ENCODE data around the gene SEMA6D. TPM values are rescaled to one million over a fixed set of nuclear protein-coding genes. Genes with fewer than 3 reads are reported as not detected.

Gene SEMA6D
- total RNA-seq, 1 experiment from 2014 or later: 0.03 TPM

DNA sequence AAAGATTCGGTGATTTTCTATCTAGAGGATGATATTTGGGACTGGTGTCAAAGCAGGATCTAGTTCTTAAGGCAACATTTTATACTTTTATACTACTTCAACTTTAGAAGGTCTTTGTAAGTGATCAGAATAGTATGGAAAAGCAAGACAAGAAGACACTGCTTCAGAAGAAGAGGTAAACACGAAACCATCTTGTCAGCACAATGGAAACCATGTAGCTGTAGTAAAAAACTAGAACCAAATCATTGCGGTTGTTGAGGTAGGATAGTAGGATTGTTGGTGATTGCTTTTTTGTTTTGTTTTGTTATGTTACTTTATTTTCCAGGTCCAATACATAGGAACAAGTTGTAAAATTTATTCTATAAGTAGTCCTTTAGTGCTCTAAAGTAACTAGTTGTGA, 40.0 kb downstream of the SEMA6D start:
- TF ChIP-seq, protein P1, sequence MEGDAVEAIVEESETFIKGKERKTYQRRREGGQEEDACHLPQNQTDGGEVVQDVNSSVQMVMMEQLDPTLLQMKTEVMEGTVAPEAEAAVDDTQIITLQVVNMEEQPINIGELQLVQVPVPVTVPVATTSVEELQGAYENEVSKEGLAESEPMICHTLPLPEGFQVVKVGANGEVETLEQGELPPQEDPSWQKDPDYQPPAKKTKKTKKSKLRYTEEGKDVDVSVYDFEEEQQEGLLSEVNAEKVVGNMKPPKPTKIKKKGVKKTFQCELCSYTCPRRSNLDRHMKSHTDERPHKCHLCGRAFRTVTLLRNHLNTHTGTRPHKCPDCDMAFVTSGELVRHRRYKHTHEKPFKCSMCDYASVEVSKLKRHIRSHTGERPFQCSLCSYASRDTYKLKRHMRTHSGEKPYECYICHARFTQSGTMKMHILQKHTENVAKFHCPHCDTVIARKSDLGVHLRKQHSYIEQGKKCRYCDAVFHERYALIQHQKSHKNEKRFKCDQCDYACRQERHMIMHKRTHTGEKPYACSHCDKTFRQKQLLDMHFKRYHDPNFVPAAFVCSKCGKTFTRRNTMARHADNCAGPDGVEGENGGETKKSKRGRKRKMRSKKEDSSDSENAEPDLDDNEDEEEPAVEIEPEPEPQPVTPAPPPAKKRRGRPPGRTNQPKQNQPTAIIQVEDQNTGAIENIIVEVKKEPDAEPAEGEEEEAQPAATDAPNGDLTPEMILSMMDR (IDR thresholded peaks at IDR 0.05): no peak
- TF ChIP-seq SIN3A (IDR thresholded peaks at IDR 0.05; ENCODE audit: borderline replicate concordance, insufficient read depth, low read depth, low read length) (no peak), TCF7L2 (IDR thresholded peaks at IDR 0.05; ENCODE audit: low read depth, low read length) (no peak)
- TF ChIP-seq, protein P2, sequence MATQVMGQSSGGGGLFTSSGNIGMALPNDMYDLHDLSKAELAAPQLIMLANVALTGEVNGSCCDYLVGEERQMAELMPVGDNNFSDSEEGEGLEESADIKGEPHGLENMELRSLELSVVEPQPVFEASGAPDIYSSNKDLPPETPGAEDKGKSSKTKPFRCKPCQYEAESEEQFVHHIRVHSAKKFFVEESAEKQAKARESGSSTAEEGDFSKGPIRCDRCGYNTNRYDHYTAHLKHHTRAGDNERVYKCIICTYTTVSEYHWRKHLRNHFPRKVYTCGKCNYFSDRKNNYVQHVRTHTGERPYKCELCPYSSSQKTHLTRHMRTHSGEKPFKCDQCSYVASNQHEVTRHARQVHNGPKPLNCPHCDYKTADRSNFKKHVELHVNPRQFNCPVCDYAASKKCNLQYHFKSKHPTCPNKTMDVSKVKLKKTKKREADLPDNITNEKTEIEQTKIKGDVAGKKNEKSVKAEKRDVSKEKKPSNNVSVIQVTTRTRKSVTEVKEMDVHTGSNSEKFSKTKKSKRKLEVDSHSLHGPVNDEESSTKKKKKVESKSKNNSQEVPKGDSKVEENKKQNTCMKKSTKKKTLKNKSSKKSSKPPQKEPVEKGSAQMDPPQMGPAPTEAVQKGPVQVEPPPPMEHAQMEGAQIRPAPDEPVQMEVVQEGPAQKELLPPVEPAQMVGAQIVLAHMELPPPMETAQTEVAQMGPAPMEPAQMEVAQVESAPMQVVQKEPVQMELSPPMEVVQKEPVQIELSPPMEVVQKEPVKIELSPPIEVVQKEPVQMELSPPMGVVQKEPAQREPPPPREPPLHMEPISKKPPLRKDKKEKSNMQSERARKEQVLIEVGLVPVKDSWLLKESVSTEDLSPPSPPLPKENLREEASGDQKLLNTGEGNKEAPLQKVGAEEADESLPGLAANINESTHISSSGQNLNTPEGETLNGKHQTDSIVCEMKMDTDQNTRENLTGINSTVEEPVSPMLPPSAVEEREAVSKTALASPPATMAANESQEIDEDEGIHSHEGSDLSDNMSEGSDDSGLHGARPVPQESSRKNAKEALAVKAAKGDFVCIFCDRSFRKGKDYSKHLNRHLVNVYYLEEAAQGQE (IDR thresholded peaks at IDR 0.05; ENCODE audit: insufficient read depth in 1 of 2, low read depth in 2 of 2, low read length in 1 of 2): no peak
- H3K4me1 ChIP-seq (ENCODE audit: control insufficient read depth, insufficient read depth, low read length): no peaks in the 10 kb centered on the region
- H3K4me3 ChIP-seq (ENCODE audit: low read depth in 2 of 2, low read length in 2 of 2): no peak overlapping the region
- no peak for ATAC-seq
- BruUV-seq (replicated peaks): no TSS peak
- no peaks in the 10 kb centered on the region for H3K27me3 ChIP-seq (ENCODE audit: control insufficient read depth, insufficient read depth, low read length)
- DNase-seq (ENCODE audit: low read depth, low spot score): no peak
- no peak overlapping the region for H3K27ac ChIP-seq (ENCODE audit: low read length)
- ChIA-PET CTCF (no interaction called here), POLR2A (no interaction called here)
- in situ Hi-C loops (cut with HindIII; ENCODE audit: low pct_unique_long_range_greater_than_20kb, low sequenced_read_pairs): no loop called here
- H3K9me3 ChIP-seq (ENCODE audit: control insufficient read depth, insufficient read depth, low read depth, low read length): no peaks in the 10 kb centered on the region
- intact Hi-C loops (cut with micrococcal nuclease; ENCODE audit: unreplicated experiment): no loop called here
- no peaks in the 10 kb centered on the region for H3K36me3 ChIP-seq (ENCODE audit: control insufficient read depth, insufficient read depth, low read length)

DNA sequence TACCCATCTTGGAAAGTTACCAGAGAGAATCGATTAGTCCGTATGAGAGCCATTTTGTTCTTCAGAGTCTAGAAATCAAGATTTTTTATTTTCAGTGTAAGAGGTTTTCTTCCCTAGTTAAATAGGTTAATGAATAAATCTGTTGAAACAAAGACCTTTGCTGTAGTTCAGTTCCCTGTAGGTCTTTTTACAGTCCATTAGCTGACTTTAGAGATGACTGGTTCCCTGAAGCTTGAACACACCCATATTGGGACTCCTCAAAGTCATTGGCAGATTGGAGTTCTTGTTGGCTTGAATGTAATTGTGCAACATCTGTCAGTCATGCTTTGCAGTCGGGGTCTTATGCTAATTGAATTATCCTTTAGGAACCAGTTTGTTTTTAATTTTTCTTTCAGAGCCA, 45.3 kb downstream of the SEMA6D start:
- ATAC-seq (no peak), DNase-seq (ENCODE audit: low read depth, low spot score) (no peak)
- ChIA-PET POLR2A (no interaction called here), CTCF (no interaction called here)
- no TSS peak for BruUV-seq (replicated peaks)
- Histone ChIP-seq H3K27me3 (ENCODE audit: control insufficient read depth, insufficient read depth, low read length) (no peaks in the 10 kb centered on the region), H3K36me3 (ENCODE audit: control insufficient read depth, insufficient read depth, low read length) (no peaks in the 10 kb centered on the region), H3K4me1 (ENCODE audit: control insufficient read depth, insufficient read depth, low read length) (no peaks in the 10 kb centered on the region), H3K27ac (ENCODE audit: low read length) (no peak overlapping the region), H3K4me3 (ENCODE audit: low read depth in 2 of 2, low read length in 2 of 2) (no peak overlapping the region), H3K9me3 (ENCODE audit: control insufficient read depth, insufficient read depth, low read depth, low read length) (no peaks in the 10 kb centered on the region)
- intact Hi-C loops (cut with micrococcal nuclease; ENCODE audit: unreplicated experiment): no loop called here
- TF ChIP-seq, protein P1 (IDR thresholded peaks at IDR 0.05): no peak
- TF ChIP-seq POLR2AphosphoS5 (IDR thresholded peaks at IDR 0.05; ENCODE audit: low read depth, low read length) (no peak), TCF7L2 (IDR thresholded peaks at IDR 0.05; ENCODE audit: low read depth, low read length) (no peak), SIN3A (IDR thresholded peaks at IDR 0.05; ENCODE audit: borderline replicate concordance, insufficient read depth, low read depth, low read length) (no peak)
- TF ChIP-seq, protein P2 (IDR thresholded peaks at IDR 0.05; ENCODE audit: insufficient read depth in 1 of 2, low read depth in 2 of 2, low read length in 1 of 2): no peak
- in situ Hi-C loops (cut with HindIII; ENCODE audit: low pct_unique_long_range_greater_than_20kb, low sequenced_read_pairs): no loop called here

Measured in Panc1 (cell line).